ENCODE data around the gene SUCLG2. TPM values are rescaled to one million over a fixed set of nuclear protein-coding genes. Genes with fewer than 3 reads are reported as not detected.

Gene SUCLG2
- total and polyA plus RNA-seq, 4 donors: 34.3 to 68.4 (median 44.3) TPM

GRCh38 chr3:67650084-67650483 is 4.3 kb downstream of the SUCLG2 start:
- DNase-seq (no peak), ATAC-seq (ENCODE audit: insufficient read depth, low FRiP score) (no peak)
- H3K9ac ChIP-seq (ENCODE audit: insufficient read depth in 1 of 2, low read length in 2 of 2): no peak overlapping the region
- WGBS, 2 donors: 75 to 90% methylated on average over 2 of the region's 2 CpGs
- no peak overlapping the region for H3K4me3 ChIP-seq
- peaks cover 0 to 26% (median 9%) of the 10 kb centered on the region in 5 donors for H3K4me1 ChIP-seq (ENCODE audit: control insufficient read depth in 5 of 5, insufficient read depth in 5 of 5, low read length in 5 of 5)
- H3K9me3 ChIP-seq (ENCODE audit: control insufficient read depth in 4 of 4, insufficient read depth in 3 of 4, low read length in 3 of 4): no peaks in the 10 kb centered on the region
- no peaks in the 10 kb centered on the region for H3K36me3 ChIP-seq (ENCODE audit: control insufficient read depth in 4 of 4, insufficient read depth in 4 of 4, low read length in 4 of 4)
- no peak for TF ChIP-seq CTCF (IDR thresholded peaks at IDR 0.05; ENCODE audit: control extremely low read depth, extremely low read depth)
- no peak overlapping the region for H3K27ac ChIP-seq (ENCODE audit: low read depth in 1 of 2, low read length in 1 of 2)
- no peaks in the 10 kb centered on the region for H3K27me3 ChIP-seq (ENCODE audit: control insufficient read depth in 3 of 3, insufficient read depth in 3 of 3, low read length in 2 of 3)

GRCh38 chr3:67649681-67650080 is 4.7 kb downstream of the SUCLG2 start:
- no peak for ATAC-seq (ENCODE audit: insufficient read depth, low FRiP score)
- DNase-seq: no peak
- H3K27me3 ChIP-seq (ENCODE audit: control insufficient read depth in 3 of 3, insufficient read depth in 3 of 3, low read length in 2 of 3): no peaks in the 10 kb centered on the region
- no peaks in the 10 kb centered on the region for H3K9me3 ChIP-seq (ENCODE audit: control insufficient read depth in 4 of 4, insufficient read depth in 3 of 4, low read length in 3 of 4)
- H3K4me3 ChIP-seq: no peak overlapping the region
- H3K4me1 ChIP-seq (ENCODE audit: control insufficient read depth in 5 of 5, insufficient read depth in 5 of 5, low read length in 5 of 5): peaks cover 0 to 26% (median 9%) of the 10 kb centered on the region in 5 donors
- TF ChIP-seq CTCF (IDR thresholded peaks at IDR 0.05; ENCODE audit: control extremely low read depth, extremely low read depth): no peak
- no peak overlapping the region for H3K9ac ChIP-seq (ENCODE audit: insufficient read depth in 1 of 2, low read length in 2 of 2)
- H3K36me3 ChIP-seq (ENCODE audit: control insufficient read depth in 4 of 4, insufficient read depth in 4 of 4, low read length in 4 of 4): no peaks in the 10 kb centered on the region
- H3K27ac ChIP-seq (ENCODE audit: low read depth in 1 of 2, low read length in 1 of 2): peak overlapping the region in 1 of 2 donors; percentile 34
- 87 to 88% methylated on average over 3 of the region's 3 CpGs for WGBS, 2 donors

GRCh38 chr3:67648701-67649100 is 5.7 kb downstream of the SUCLG2 start:
- Histone ChIP-seq H3K4me1 (ENCODE audit: control insufficient read depth in 5 of 5, insufficient read depth in 5 of 5, low read length in 5 of 5) (peaks cover 0 to 26% (median 9%) of the 10 kb centered on the region in 5 donors), H3K4me3 (no peak overlapping the region), H3K27me3 (ENCODE audit: control insufficient read depth in 3 of 3, insufficient read depth in 3 of 3, low read length in 2 of 3) (no peaks in the 10 kb centered on the region), H3K36me3 (ENCODE audit: control insufficient read depth in 4 of 4, insufficient read depth in 4 of 4, low read length in 4 of 4) (no peaks in the 10 kb centered on the region), H3K9me3 (ENCODE audit: control insufficient read depth in 4 of 4, insufficient read depth in 3 of 4, low read length in 3 of 4) (no peaks in the 10 kb centered on the region), H3K9ac (ENCODE audit: insufficient read depth in 1 of 2, low read length in 2 of 2) (no peak overlapping the region), H3K27ac (ENCODE audit: low read depth in 1 of 2, low read length in 1 of 2) (peak overlapping the region; percentile 32 to 34)
- ATAC-seq (ENCODE audit: insufficient read depth, low FRiP score) (no peak), DNase-seq (no peak)
- no peak for TF ChIP-seq CTCF (IDR thresholded peaks at IDR 0.05; ENCODE audit: control extremely low read depth, extremely low read depth)
- WGBS, 2 donors: 70 to 81% methylated on average over 4 of the region's 4 CpGs

GRCh38 chr3:67648229-67648628 is 6.2 kb downstream of the SUCLG2 start:
- DNase-seq (no peak), ATAC-seq (ENCODE audit: insufficient read depth, low FRiP score) (no peak)
- TF ChIP-seq CTCF (IDR thresholded peaks at IDR 0.05; ENCODE audit: control extremely low read depth, extremely low read depth): no peak
- Histone ChIP-seq H3K4me1 (ENCODE audit: control insufficient read depth in 5 of 5, insufficient read depth in 5 of 5, low read length in 5 of 5) (peaks cover 0 to 26% (median 9%) of the 10 kb centered on the region in 5 donors), H3K9ac (ENCODE audit: insufficient read depth in 1 of 2, low read length in 2 of 2) (no peak overlapping the region), H3K9me3 (ENCODE audit: control insufficient read depth in 4 of 4, insufficient read depth in 3 of 4, low read length in 3 of 4) (no peaks in the 10 kb centered on the region), H3K27me3 (ENCODE audit: control insufficient read depth in 3 of 3, insufficient read depth in 3 of 3, low read length in 2 of 3) (no peaks in the 10 kb centered on the region), H3K27ac (ENCODE audit: low read depth in 1 of 2, low read length in 1 of 2) (peak overlapping the region; percentile 6 to 71), H3K4me3 (no peak overlapping the region), H3K36me3 (ENCODE audit: control insufficient read depth in 4 of 4, insufficient read depth in 4 of 4, low read length in 4 of 4) (no peaks in the 10 kb centered on the region)
- WGBS, 2 donors: 93 to 94% methylated on average over 4 of the region's 4 CpGs
